ENCODE measurements around the gene ESR2.

GRCh38 chr14:64210216-64210615, 84.0 kb downstream of the ESR2 start:
- TF ChIP-seq POLR2AphosphoS5 (IDR thresholded peaks at IDR 0.05; ENCODE audit: insufficient read depth in 1 of 2, low read depth in 1 of 2) (no peak), CTCF (IDR thresholded peaks at IDR 0.05) (no peak), POLR2A (IDR thresholded peaks at IDR 0.05) (no peak)
